SU-DHL-6 (cell line): ENCODE measurements around the gene MYO10.

Experiments
- CTCF ChIP-seq: fragments of 200-600 bp; sonication (generic); IDR thresholded peaks from one replicate; pipeline ENCODE4 v1.5.1; 2017; ENCODE audit warnings: antibody characterized with exemption, mild to moderate bottlenecking, low read length, moderate library complexity; ENCODE audit not compliant: insufficient read depth, poor library complexity, severe bottlenecking
- EZH2phosphoT487 ChIP-seq: fragments of 200-600 bp; sonication (generic), shearing (Covaris generic); conservative IDR thresholded peaks from 2 replicates; pipeline ENCODE4 v1.6.1; 2018; ENCODE audit warnings: mild to moderate bottlenecking, antibody characterized with exemption, low read length, moderate library complexity, mixed read lengths

GRCh38 chr5:16712620-16713019 lies 223.5 kb downstream of the MYO10 start:
- TF ChIP-seq CTCF, result no peak
- TF ChIP-seq EZH2phosphoT487, result no peak
